Dermis microvascular lymphatic vessel endothelial cell (primary cell): ENCODE results near the gene SPTB. TPM values are rescaled to one million over a fixed set of nuclear protein-coding genes. Genes with fewer than 3 reads are reported as not detected.

Source experiments
- DNase-seq, 2 donors: peaks; one replicate each; pipeline versions ENCODE4 v3.0.0 to v3.0.0-alpha.2; 2010; ENCODE audit warnings: low read depth in 2 of 2
- total RNA-seq: library from RNA; depleted of rRNA; stranded (reverse); fragments of >200 nt; gene quantifications from 2 replicates; pipeline ENCODE4 v1.2.1, GENCODE V29; 2014

SPTB gene
- total RNA-seq, 1 donor from 2014 or later, result 0.13 TPM

DNA sequence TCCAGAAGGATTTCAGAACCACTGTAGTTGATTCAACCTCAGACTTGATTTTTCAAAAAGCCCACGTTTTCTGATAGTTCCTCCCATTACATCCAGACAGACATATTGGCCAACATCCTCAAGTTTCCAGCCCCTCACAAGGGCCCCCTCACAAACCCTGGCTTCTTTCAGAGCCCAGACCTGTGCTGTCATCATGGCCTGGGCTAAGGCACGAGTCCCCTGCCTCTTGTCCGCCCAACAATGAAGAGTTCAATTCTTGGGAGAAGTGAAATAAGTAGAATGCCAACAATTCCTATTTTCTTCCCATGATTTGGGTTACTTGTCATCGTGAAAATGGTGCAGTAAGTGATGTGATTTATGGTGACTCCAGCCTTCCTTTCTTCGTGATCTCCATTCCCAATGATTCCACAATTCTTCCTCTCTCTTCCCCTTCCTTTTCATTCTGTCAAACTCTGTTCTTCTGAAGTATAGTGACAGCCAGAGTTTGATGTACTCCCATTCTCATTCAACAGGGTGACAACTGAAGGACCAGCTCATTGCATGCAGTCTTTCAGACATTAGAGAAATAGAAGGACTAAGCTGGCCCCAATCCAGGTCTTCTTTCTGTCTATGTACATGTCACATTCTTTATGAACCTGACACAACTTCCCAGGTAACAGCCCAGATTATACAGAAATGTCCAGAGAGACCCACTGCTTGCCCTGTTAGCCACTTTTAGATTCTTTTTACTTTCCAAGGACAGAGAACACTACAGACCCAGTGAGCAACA lies 29.2 kb downstream of the SPTB start:
- no peak for DNase-seq

DNA sequence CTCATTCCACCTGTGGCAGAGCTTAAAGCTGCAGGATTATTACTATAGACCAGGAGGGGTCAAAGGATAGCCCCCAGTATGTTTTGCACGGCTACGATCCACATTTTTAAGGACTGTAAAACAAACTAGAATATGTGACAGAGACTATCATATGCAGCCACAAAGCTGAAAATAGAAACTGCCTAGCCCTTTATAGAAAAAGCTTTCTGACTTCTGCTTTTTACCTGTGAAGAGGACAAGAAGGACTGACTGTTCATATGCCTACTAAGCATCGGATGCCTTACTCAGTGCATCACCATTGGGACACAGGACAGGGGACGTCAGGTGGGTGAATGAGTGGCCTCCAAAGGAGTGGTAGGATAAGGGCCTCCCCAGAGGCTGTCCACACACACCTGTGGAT lies 29.8 kb downstream of the SPTB start:
- DNase-seq, result no peak

DNA sequence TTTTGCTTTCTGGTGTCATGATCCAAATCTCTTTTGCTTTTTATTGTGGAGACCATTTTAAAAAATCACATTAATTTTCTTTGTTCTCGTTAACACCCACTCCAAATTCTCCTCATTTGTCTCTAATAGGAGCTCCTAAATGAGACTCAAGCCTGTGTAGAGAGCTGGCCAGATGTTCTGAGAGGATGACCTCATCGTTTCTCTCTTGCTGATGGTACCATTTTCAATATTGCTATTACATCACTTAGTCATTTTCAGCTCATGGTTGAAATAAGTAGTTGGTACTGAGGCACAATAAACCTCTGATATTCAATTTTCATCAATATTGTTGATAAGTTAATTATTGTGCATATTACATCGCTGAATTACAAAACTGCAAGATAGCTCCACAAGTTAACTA lies 31.5 kb downstream of the SPTB start:
- no peak for DNase-seq

DNA sequence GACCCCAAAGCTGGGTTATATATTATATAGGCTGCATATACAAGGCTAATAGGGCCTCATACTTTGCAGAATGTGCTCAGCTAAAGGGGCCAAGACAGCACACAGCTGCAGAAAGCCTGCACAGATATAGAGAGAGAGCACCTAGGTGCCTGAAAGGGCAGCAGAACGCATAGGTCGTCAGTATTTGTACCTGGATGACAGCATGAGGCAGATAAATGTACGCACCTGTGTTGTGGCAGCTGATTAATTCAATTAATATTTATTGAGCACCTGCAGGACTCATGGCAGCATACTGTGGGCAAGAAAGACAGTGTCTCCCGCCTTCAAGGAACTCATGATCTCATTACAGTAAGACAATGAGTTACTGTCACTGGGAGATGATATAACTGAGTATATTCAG lies 33.4 kb downstream of the SPTB start:
- no peak for DNase-seq

DNA sequence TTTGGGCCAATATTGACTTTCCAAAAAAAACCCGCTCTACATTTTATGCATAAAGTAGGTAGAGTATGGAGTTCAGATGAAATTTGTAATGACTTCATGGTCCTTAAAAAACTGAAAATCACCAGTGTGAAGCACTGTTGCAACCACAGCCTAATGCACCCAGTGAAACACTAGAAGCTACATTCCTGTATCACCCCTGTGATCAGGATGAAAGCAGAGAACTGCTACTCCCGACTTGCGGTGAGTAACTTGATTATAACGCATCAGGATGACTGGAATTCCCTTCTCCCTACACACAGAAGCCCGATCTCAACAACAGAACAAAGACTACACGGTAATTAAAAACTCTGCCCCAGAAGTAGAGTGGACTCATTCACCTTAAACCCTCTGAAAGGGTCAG lies 33.8 kb downstream of the SPTB start:
- DNase-seq, result no peak

DNA sequence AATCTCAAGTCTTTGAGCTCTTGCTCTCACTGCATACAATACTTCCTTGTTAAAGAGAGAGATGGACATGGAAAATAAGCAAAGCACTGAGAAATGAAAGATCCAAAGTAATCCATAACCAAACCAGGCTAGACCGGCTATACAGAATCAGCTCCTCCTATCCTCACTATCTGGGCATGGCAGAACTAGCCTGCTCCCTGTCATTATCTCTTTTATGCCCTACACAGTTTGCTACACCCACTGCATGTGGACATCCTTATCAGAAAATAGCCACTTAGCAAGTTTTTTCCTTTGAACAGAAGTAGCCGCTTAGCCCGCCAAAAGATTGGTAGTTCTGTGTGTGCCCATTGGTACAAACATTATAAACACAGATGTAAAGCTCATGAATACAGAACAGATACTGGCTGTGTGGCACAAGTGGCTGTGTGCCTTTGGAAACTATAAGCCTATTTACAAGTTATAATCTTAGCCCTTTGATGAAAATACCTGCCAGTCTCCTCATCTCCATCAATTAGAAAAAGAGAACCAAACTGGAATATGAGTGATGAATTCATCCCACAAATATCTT lies 34.7 kb downstream of the SPTB start:
- DNase-seq, result no peak

DNA sequence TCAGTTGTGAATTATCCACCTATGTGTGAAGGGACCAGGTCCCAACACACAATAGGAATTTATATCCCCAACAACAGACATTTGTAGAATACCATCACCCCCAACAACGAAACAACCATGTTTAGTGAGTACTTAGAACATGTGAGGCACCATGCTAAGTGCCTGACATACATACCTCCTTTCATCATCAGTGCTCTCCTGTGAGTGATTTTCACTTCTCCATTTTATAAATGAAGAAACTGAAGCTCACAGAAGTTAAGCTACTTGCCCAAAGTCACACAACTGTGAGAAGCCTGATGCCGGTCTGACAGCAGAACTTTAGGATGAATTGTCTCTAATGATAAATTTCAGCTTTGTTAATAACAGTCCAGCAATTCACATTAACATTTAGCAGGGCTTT lies 35.4 kb downstream of the SPTB start:
- DNase-seq, result no peak

DNA sequence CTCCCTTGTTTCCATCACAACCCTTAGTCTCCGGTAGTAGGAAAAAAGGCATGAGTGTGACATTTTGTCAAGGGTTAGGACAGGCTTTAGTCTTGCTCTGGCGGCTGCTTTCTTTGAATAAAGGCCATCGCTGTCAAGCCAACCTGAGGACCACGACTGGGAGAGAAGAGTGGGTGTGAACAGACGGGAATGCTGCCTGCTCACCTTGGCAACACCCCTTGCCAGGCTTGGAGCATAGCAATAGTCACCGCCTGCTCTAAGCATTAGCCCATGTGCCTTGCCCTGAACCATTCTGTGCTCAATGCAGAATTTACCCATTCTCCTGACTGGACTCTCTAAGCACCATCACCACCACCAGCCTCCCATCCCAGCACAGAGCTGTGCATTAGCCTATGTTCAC lies 36.2 kb downstream of the SPTB start:
- DNase-seq, result no peak

DNA sequence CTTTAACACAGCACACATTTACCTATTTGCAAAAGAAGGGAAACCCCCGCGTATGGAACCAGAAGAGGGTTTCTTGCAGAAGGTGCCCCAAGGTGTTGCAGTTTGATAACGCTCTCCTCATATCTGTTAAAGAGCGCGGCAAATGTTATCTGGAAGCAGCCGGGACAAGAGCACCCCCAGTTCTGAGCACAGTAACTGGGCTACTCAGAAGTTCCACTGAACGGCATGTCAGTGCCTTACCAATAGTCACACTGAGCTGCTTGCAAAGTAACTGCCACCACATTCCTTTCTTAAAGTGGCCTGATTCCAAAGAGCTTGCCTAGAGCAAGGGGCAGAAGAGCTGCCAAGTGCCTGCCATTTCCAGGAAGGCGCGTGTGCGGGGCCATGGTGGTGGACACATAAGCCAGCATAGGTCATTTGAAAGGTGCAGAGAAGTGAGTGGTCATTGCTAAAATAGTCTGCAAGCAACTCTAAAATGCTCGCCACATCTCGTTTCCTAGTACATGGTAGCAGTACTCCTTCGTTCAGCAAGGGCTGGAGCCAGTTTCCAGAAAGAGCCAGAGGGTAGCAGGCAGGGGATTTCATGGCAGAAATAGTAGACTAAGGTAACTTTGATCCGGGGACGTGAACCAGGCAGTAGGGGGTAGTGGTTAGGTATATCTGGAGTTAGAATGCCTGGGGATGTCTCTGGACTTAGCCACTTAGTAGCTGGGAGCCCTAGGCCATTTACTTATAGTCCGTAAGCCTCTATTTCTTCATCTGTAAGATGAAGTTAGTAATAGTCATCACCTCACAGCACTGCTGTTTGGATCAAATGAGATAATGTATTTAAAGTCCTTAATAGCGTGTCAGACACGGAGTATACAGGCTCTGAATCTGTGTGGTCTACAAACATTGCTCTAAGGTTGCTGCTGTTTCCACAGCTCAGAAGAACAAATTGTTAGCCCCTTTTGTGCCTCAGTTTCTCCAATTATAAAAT lies 37.6 kb downstream of the SPTB start:
- no peak for DNase-seq

DNA sequence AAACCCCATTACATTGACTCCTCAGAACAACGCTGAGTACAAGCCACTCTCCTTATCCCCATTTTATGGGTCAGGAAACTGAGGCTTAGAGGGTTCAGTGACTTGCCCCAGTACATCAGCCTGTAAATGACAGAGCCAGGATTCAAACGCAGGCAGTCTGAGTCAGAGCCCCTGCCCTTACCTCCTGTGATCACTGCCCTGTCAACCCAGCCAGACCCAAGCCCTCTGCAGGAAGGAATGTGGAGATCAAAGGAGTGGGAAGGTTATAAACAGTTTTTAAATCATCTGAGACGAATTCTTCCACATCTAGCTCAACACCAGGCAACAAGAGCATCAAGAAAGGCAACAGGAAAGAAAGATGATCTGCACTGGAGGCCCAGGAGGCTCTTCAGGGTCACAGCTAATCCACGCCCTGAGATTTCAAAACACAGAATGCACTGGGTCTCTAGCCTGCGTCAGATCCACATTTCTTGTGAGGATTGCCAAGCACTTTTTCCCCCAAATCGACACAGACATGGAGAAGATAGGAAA lies 38.5 kb downstream of the SPTB start:
- peak in 1 of 2 donors; percentile 11 for DNase-seq

DNA sequence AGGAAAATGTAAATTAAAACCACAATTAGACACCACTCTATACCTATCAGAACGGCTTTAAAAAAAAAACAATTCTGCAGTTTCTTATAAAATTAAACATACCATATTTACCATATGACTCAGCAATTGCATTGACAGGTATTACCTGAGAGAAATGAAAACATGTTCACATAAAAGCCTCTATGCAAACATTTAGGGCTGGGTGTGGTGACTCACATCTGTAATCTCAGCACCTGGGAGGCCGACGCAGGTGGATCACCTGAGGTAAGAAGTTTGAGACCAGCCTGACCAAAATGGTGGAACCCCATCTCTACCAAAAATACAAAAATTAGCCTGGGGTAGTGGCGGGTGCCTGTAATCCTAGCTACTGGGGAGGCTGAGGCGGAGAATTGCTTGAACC lies 41.1 kb downstream of the SPTB start:
- no peak for DNase-seq

DNA sequence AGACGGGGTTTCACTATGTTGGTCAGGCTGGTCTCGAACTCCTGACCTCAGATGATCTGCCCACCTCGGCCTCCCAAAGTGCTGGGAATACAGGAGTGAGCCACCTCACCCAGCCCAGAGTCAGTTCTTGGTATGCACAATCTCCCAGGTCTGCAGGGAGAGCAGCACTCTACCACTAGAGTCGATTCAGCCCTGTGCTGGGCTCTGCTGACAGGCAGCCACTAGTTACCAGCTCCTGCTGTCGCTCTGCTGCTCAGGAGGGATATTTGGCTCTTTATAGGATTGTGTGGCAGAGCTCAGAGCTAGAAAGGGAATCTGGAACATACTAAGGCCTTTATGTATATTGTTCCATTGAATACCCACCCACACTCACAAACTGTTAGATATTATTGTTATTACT lies 44.3 kb downstream of the SPTB start:
- no peak for DNase-seq

DNA sequence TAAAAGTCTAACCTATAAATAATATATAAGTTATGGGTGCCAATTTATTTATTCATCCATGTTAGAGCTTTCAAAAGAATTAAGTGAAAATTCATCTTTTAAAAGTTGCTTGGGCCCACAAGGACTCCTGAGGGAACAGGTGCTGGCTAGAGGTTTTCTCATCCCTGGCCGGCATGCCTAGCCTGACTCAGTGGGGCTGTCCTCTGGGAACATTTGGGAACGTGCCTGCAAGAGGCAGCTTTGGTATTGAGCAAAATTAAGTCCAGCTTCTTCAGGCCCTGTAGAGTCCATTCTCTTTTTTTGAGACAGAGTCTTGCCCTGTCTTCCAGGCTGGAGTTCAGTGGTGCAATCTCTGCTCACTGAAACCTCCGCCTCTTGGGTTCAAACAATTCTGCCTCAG lies 44.7 kb downstream of the SPTB start:
- no peak for DNase-seq

DNA sequence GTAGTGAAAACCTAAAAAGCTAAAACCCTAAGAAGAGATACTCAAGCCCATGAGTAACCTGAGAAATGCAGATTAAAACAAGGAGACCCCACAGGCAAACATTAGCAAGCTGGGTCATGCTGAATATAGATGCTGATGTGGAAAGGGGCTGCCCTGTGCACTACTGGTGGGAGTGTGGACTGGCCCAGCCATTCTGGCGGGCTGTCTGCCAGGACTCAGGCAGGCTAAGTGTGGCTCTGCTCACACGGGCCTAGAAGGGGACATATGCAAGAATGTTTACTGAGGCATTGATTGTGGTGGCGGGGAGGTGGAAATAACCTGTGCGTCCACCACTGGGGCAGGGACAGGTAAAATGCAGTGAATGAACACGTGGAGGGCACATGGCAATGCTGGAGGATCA lies 48.3 kb downstream of the SPTB start:
- no peak for DNase-seq

DNA sequence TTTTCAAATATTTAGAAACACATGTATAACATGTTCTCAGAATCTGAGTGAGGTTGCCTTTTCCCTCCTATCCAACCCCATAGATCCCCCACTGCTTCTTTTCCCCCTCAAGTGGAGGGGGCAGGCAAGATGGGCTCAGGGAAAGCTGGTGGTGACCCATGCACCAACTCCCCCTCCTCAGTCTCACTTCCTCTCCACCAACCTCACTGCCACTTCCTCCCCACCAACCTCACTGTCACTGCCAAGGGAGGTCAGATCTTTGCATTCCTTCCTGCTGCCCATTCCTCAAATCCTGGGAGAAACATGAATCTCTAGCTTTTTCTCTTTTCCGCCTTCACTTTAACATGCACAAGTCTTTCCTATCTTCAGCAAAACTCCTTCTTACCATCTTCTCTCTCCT lies 48.7 kb downstream of the SPTB start:
- no peak for DNase-seq

DNA sequence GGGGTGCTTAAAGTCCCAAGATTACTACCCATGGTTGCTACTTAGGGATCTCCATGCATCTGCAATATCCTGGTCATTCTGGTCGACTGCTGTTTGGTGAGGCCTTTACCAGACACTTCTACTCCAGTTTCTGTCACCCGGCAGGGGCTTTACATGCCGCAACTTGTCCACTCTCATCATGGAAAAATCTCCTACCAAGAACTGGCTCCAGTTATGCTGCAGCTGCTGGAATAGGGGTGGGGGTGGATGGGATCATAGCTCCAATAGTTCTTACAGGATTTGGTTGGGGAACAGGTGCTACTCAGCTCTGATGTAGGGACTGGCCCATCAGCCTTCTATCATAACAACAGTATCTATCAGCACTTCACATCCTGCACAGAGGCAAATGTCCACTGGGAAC lies 51.6 kb downstream of the SPTB start:
- DNase-seq, result no peak

DNA sequence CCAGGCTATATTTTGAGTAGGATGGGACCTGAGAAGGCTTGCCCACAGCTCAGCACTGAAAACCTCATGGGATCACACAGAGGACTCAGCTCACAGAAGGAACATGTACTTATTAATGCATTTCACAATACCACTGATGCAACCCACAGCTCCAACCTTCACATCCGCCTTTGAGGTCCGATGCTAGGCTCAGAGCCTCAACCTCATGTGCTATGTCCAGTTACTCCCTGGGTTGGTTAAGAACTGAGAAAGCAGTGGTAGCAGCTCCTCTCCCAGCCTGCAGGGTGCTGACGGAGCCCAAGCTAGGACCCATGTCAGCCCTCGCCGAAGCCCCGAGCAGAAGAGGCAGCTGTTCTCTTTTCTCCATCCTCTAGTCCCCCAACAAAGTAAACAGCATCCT lies 52.9 kb downstream of the SPTB start:
- DNase-seq, result no peak

DNA sequence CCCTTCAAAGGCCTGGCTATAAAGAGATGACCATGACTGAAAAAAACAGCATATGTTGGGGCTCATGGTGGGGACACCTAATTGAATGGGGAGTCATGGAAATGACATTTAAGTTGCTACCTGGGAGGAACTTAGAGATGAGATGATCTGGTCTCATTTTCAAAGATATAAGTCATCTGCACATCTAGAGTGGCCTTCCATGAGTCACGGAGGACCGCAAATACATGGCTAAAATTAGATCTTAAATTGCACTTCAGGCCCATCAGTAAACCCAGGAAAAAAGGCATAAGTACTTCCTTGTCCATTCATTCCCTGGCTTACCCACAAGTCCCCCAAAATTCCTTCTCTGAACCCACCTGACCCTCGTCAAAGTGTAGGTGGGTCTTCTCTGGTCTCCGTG lies 53.4 kb downstream of the SPTB start:
- no peak for DNase-seq

DNA sequence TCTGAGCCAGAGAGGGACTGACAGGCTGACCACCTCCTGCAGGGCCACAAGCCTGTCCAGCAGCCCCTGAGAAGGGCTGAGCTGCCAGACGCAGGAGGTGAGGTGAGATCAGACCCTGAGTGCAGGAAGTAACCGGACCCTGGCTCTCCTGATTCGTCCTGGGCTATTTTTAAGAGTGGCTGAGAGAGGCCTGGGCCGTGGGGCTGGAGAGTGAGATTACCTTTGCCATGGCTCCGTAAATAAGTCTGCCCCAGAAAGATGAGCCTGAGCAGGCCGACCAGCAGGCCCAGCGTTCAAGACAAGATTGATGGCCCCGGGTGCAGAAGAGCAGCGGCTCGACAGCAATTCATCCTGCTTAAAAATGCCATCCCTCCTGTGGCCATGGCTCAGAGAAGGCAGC lies 54.2 kb downstream of the SPTB start:
- DNase-seq, result no peak

DNA sequence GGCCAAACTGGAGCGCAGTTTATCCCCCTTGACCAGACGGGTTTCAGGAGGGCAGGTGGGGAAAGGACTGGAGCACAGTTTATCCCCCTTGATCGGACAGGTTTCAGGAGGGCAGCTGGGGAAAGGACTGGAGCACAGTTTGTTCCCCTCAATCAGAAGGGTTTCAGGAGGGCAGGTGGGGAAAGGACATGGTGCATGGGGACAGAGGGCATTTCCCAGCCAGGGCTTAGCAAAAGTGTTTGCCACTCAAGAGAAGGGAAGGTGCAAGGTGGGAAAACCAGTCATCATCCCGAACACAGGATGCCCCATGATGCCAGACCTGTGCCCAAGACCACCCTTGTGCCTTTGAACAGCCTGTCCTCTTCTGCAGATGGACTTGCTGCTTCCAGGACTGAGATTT lies 54.7 kb downstream of the SPTB start:
- DNase-seq, result no peak

DNA sequence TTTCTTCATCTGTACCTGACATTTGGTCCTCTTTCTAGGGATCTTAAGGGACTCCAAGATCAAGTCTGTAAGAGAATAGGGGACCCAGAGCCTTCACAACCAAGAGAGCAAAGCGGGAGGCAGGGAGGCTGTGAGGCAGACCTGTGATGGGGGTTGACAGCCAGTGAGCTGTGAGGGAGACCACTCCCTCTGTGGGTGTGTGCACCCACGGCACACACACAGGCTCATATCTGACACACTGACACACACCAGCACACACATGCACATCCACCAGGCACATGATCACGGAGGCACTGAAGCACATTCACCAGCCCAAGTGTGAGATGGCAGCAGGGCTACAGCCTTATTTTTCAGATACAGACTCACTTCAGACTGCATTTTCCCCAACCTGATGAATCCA lies 55.2 kb downstream of the SPTB start:
- DNase-seq, result no peak

DNA sequence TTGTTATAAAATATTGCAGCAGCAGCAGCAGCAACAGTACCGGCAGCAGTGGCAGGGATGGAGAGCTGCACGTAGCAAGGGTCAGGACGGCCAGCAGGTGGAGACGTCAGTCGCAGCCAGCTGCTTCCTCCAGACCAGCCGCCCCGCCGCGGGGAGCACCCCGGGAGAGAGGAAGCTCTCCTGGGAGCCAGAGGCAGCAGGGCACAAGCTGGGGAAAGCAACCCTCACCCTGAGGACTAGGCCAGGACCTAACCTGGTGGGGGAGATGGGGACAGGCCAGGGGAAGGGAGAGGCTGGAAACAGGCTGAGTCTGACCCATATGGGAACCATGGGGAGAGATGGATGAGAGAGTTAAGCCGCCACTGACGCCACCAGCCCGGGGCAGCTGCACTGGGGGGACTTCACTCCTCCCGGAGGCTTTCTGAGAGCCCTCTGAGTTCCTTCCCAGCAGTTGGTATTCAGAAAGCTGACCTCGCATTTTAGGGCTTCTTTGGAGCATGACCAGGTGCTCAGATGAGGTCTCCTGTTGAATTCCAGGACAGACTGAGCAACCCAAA lies 56.3 kb downstream of the SPTB start:
- peak; percentile 10 to 57 for DNase-seq
